HepG2 (cell line): Measurements from ENCODE around the gene THSD4. TPM values are rescaled to one million over a fixed set of nuclear protein-coding genes. Genes with fewer than 3 reads are reported as not detected.

ENCODE experiments used
- ATAC-seq: fragments of 200-7000 bp; cut with Tn5 transposase; 3 replicates; pipeline ENCODE4 v1.9.1; 2020; ENCODE audit warnings: mild to moderate bottlenecking, moderate library complexity
- BruUV-seq: library from RNA; stranded (reverse); fragments of 400-500 nt; replicated peaks from 2 replicates; lab custom pipeline; 2021; lab: Mats Ljungman, UMichigan
- CTCF ChIA-PET: fragments of 300-600 bp; formaldehyde crosslinking; extraction: SDS; loops from one replicate; lab custom pipeline; 2021; ENCODE audit warnings: low total read pairs, inconsistent platforms, low intra/inter-chr PET ratio; lab: Yijun Ruan, JAX
- POLR2A ChIA-PET: fragments of 350-600 bp; sonication (Branson Sonifier 250); formaldehyde crosslinking; loops from one replicate; lab custom pipeline; 2020; ENCODE audit warnings: antibody characterized with exemption, inconsistent platforms; lab: Yijun Ruan, JAX
- DNase-seq: peaks from one replicate; pipeline ENCODE4 v3.0.0-alpha.2; 2015; ENCODE audit warnings: low spot score
- FAIRE-seq: peaks from 3 replicates; lab custom pipeline; 2011; peaks lifted over from hg19 to GRCh38; lab: Jason Lieb, UNC
- H2AFZ ChIP-seq: one replicate; pipeline ENCODE4 v1.6.1; 2011; ENCODE audit warnings: low read length, inconsistent platforms
- H3K27ac ChIP-seq: fragments of 300-600 bp; 3 replicates; pipeline ENCODE4 v1.8.0; 2011; ENCODE audit warnings: mixed run types, mild to moderate bottlenecking, mixed read lengths, low read length, inconsistent platforms; ENCODE audit not compliant: insufficient read depth; ENCODE audit errors: extremely low read length
- H3K27me3 ChIP-seq, 2 experiments: fragments of 200-600 bp in 1 of 2; 2 replicates in 1 of 2; 3 replicates in 1 of 2; pipeline versions ENCODE4 v1.6.0 to v1.8.0; 2011; ENCODE audit warnings: low read length in 2 of 2, mild to moderate bottlenecking in 2 of 2, moderate library complexity in 2 of 2, inconsistent platforms in 1 of 2; ENCODE audit not compliant: insufficient read depth in 2 of 2, control insufficient read depth in 1 of 2
- H3K36me3 ChIP-seq, 2 experiments: fragments of 200-600 bp in 1 of 2; replicated peaks in 1 of 2; 2 replicates in 1 of 2; 3 replicates in 1 of 2; pipeline versions ENCODE4 v1.5.1 to v1.8.0; 2011; ENCODE audit warnings: low read length in 2 of 2, inconsistent platforms in 1 of 2; ENCODE audit not compliant: insufficient read depth in 2 of 2, control insufficient read depth in 1 of 2
- H3K4me1 ChIP-seq: 2 replicates; pipeline ENCODE4 v1.5.1; 2012; ENCODE audit warnings: low read length, inconsistent platforms; ENCODE audit not compliant: insufficient read depth
- H3K4me2 ChIP-seq: 2 replicates; pipeline ENCODE4 v1.6.0; 2011; ENCODE audit warnings: low read depth, low read length, inconsistent platforms
- H3K4me3 ChIP-seq, 3 experiments: fragments of 200-600 bp in 1 of 3; sonication (generic), shearing (Covaris generic) in 1 of 3; replicated peaks in 1 of 3; 2 replicates each; pipeline ENCODE4 v1.5.1; 2011 to 2016; ENCODE audit warnings: low read length in 3 of 3, inconsistent platforms in 2 of 3, low read depth in 2 of 3, mild to moderate bottlenecking in 2 of 3, control low read depth in 1 of 3, mixed read lengths in 1 of 3; ENCODE audit not compliant: insufficient read depth in 1 of 3
- H3K79me2 ChIP-seq: one replicate; pipeline ENCODE4 v1.6.1; 2011; ENCODE audit warnings: low read length, inconsistent platforms; ENCODE audit not compliant: insufficient read depth
- H3K9ac ChIP-seq: 2 replicates; pipeline ENCODE4 v1.6.0; 2011; ENCODE audit warnings: mild to moderate bottlenecking, low read depth, low read length, inconsistent platforms; ENCODE audit not compliant: insufficient read depth
- H3K9me3 ChIP-seq: 2 replicates; pipeline ENCODE4 v1.5.1; 2012; ENCODE audit warnings: mild to moderate bottlenecking, low read length
- H4K20me1 ChIP-seq: 2 replicates; pipeline ENCODE4 v1.6.0; 2011; ENCODE audit warnings: inconsistent platforms, mild to moderate bottlenecking, low read length, moderate library complexity; ENCODE audit not compliant: insufficient read depth
- BRD4 ChIP-seq: sonication (generic); formaldehyde crosslinking; IDR thresholded peaks from 2 replicates; pipeline ENCODE4 v1.4.0; 2020; ENCODE audit warnings: missing genetic modification reagents
- KLF12 ChIP-seq: sonication (generic); formaldehyde crosslinking; IDR thresholded peaks from 2 replicates; pipeline ENCODE4 v1.4.0; 2020; ENCODE audit warnings: missing genetic modification reagents, borderline replicate concordance
- PCBP2 ChIP-seq: fragments of 200-400 bp; formaldehyde crosslinking; optimal IDR thresholded peaks from 2 replicates; pipeline ENCODE3; 2018; ENCODE audit warnings: low read length, low read depth; ENCODE audit not compliant: poor library complexity, severe bottlenecking
- SOX13 ChIP-seq, 3 experiments: fragments of 450-650 bp in 1 of 3; sonication (generic) in 1 of 3; formaldehyde crosslinking in 1 of 3; IDR thresholded peaks in 2 of 3; conservative IDR thresholded peaks in 1 of 3; 2 replicates each; pipeline versions ENCODE4 v1.5.0 to v1.6.1; 2016 to 2020; ENCODE audit warnings: antibody characterized with exemption in 1 of 3, mild to moderate bottlenecking in 1 of 3, missing compliant biosample characterization in 1 of 3, missing genetic modification reagents in 1 of 3, moderate library complexity in 1 of 3
- SP140L ChIP-seq: sonication (generic); formaldehyde crosslinking; IDR thresholded peaks from 2 replicates; pipeline ENCODE4 v1.4.0; 2020; ENCODE audit warnings: missing genetic modification reagents, borderline replicate concordance
- ZNF44 ChIP-seq: sonication (generic); formaldehyde crosslinking; IDR thresholded peaks from 2 replicates; pipeline ENCODE4 v1.5.1; 2020; ENCODE audit warnings: mild to moderate bottlenecking, missing genetic modification reagents
- ZNF841 ChIP-seq: sonication (generic); formaldehyde crosslinking; IDR thresholded peaks from 2 replicates; pipeline ENCODE4 v1.8.1; 2023; ENCODE audit warnings: missing genetic modification reagents, borderline replicate concordance
- WGBS: methylation state at CpG from one replicate; pipeline ENCODE4 v1.1.6; 2017; ENCODE audit warnings: low lambda C conversion rate; 5-methylcytosine and 5-hydroxymethylcytosine counted together
- in situ Hi-C: cut with HindIII; loops from 2 replicates; pipeline ENCODE4 v1.10.0; 2017; ENCODE audit warnings: low pct_unique_long_range_greater_than_20kb; ENCODE audit not compliant: extremely low pct_ligation_motif_present
- intact Hi-C: fragments of 100-400 bp; cut with micrococcal nuclease; formaldehyde crosslinking; loops from one replicate; pipeline ENCODE4 v1.10.0; 2022; ENCODE audit not compliant: unreplicated experiment
- polyA plus RNA-seq, 8 experiments: library from polyadenylated mRNA; depleted of rRNA in 3 of 8; stranded (reverse) in 7 of 8; unstranded in 1 of 8; fragments of >200 nt; fragmentation: Illumina TruSeq in 4 of 8; extraction: Trizol in 4 of 8; gene quantifications; 2 replicates each; pipeline versions ENCODE4 v1.2.1 to v1.2.3, GENCODE V29; 2011 to 2016; ENCODE audit warnings: low read depth in 4 of 8, missing spikeins in 1 of 8, mixed read lengths in 1 of 8; ENCODE audit not compliant: insufficient read depth in 1 of 8
- total RNA-seq, 5 experiments: library from RNA; depleted of rRNA; stranded (reverse); fragments of >200 nt; fragmentation: Illumina TruSeq; extraction: Trizol; gene quantifications; 2 replicates each; pipeline ENCODE4 v1.2.3, GENCODE V29; 2016; ENCODE audit warnings: low read depth in 1 of 5

Gene THSD4
- total and polyA plus RNA-seq, 2 of the 13 experiments (the other 11 are each of a cell fraction or from before 2014, with no cell fraction given) = 0.07 to 0.21 TPM

- no TSS peak for BruUV-seq
- no peak overlapping the region for H3K27ac ChIP-seq
- H3K36me3 ChIP-seq = no peaks in the 10 kb centered on the region
- 53% methylated on average over 7 of the region's 7 CpGs for WGBS
- DNase-seq (no peak), FAIRE-seq (no peak), ATAC-seq (no peak)
- in situ Hi-C loops = no loop called here
- intact Hi-C loops = no loop called here
- H3K4me3 ChIP-seq = no peak overlapping the region
- POLR2A ChIA-PET = no interaction called here
- no peak for TF ChIP-seq ZNF44
- TF ChIP-seq PCBP2 = no peak
- TF ChIP-seq ZNF841 (CRISPR knock-in tag) = no peak
- TF ChIP-seq SP140L = no peak
- TF ChIP-seq KLF12 (CRISPR knock-in tag) = no peak
- no peak for TF ChIP-seq BRD4 (CRISPR knock-in tag)
- TF ChIP-seq SOX13 (IDR thresholded peaks at IDR 0.05) = no peak
- TF ChIP-seq SOX13 (CRISPR knock-in tag; conservative IDR thresholded peaks at IDR 0.05 in 1 of 2, IDR thresholded peaks at IDR 0.05 in 1 of 2) = no peak
- no peaks in the 10 kb centered on the region for H3K27me3 ChIP-seq
- no peak overlapping the region for H2AFZ ChIP-seq
- CTCF ChIA-PET = no interaction called here
- H3K9ac ChIP-seq = no peak overlapping the region
- H3K9me3 ChIP-seq = no peaks in the 10 kb centered on the region
- H3K79me2 ChIP-seq = no peaks in the 10 kb centered on the region
- no peaks in the 10 kb centered on the region for H4K20me1 ChIP-seq
- no peaks in the 10 kb centered on the region for H3K4me1 ChIP-seq
- H3K4me2 ChIP-seq = no peak overlapping the region
Observed at GRCh38 chr15:71092056-71092600, 23.1 kb upstream of the THSD4 start.
